ENCODE data around the gene EDAR.

The EDAR gene

GRCh38 chr2:108958002-108958401, 31.0 kb downstream of the EDAR start:
- Histone ChIP-seq H3K9ac (ENCODE audit: low read length) (no peak overlapping the region), H3K4me1 (ENCODE audit: control insufficient read depth, insufficient read depth, low read length) (no peaks in the 10 kb centered on the region), H3K4me3 (ENCODE audit: low read length) (no peak overlapping the region), H3K36me3 (ENCODE audit: control insufficient read depth, insufficient read depth, low read length) (no peaks in the 10 kb centered on the region), H3K27ac (ENCODE audit: low read depth, low read length) (no peak overlapping the region), H3K27me3 (ENCODE audit: control insufficient read depth, insufficient read depth, low read length) (no peaks in the 10 kb centered on the region)

- no peaks in the 10 kb centered on the region for H3K36me3 ChIP-seq (ENCODE audit: control insufficient read depth, insufficient read depth, low read length)
- H3K27me3 ChIP-seq (ENCODE audit: control insufficient read depth, insufficient read depth, low read length), result no peaks in the 10 kb centered on the region
- no peak overlapping the region for H3K27ac ChIP-seq (ENCODE audit: low read depth, low read length)
- no peak overlapping the region for H3K9ac ChIP-seq (ENCODE audit: low read length)
- H3K4me1 ChIP-seq (ENCODE audit: control insufficient read depth, insufficient read depth, low read length), result no peaks in the 10 kb centered on the region
- no peak overlapping the region for H3K4me3 ChIP-seq (ENCODE audit: low read length)
Measured at GRCh38 chr2:108956375-108956774, 32.6 kb downstream of the EDAR start.

GRCh38 chr2:108950369-108951135, 38.5 kb downstream of the EDAR start:
- H3K4me1 ChIP-seq (ENCODE audit: control insufficient read depth, insufficient read depth, low read length), result no peaks in the 10 kb centered on the region
- no peak overlapping the region for H3K4me3 ChIP-seq (ENCODE audit: low read length)
- H3K9ac ChIP-seq (ENCODE audit: low read length), result no peak overlapping the region
- no peak overlapping the region for H3K27ac ChIP-seq (ENCODE audit: low read depth, low read length)
- H3K36me3 ChIP-seq (ENCODE audit: control insufficient read depth, insufficient read depth, low read length), result no peaks in the 10 kb centered on the region
- H3K27me3 ChIP-seq (ENCODE audit: control insufficient read depth, insufficient read depth, low read length), result no peaks in the 10 kb centered on the region

- H3K9ac ChIP-seq (ENCODE audit: low read length), result no peak overlapping the region
Measured at GRCh38 chr2:108949316-108950239, 39.4 kb downstream of the EDAR start.

GRCh38 chr2:108947271-108947907, 41.6 kb downstream of the EDAR start:
- H3K27ac ChIP-seq (ENCODE audit: low read depth, low read length), result no peak overlapping the region
- H3K9ac ChIP-seq (ENCODE audit: low read length), result no peak overlapping the region
- H3K4me3 ChIP-seq (ENCODE audit: low read length), result no peak overlapping the region
- no peaks in the 10 kb centered on the region for H3K27me3 ChIP-seq (ENCODE audit: control insufficient read depth, insufficient read depth, low read length)
- no peaks in the 10 kb centered on the region for H3K36me3 ChIP-seq (ENCODE audit: control insufficient read depth, insufficient read depth, low read length)
- no peaks in the 10 kb centered on the region for H3K4me1 ChIP-seq (ENCODE audit: control insufficient read depth, insufficient read depth, low read length)

More at GRCh38 chr2:108949316-108950239, 39.4 kb downstream of the EDAR start:
- Histone ChIP-seq H3K27ac (ENCODE audit: low read depth, low read length) (no peak overlapping the region), H3K27me3 (ENCODE audit: control insufficient read depth, insufficient read depth, low read length) (no peaks in the 10 kb centered on the region), H3K36me3 (ENCODE audit: control insufficient read depth, insufficient read depth, low read length) (no peaks in the 10 kb centered on the region), H3K4me3 (ENCODE audit: low read length) (no peak overlapping the region), H3K4me1 (ENCODE audit: control insufficient read depth, insufficient read depth, low read length) (no peaks in the 10 kb centered on the region)

GRCh38 chr2:108946442-108946841, 42.6 kb downstream of the EDAR start:
- no peak overlapping the region for H3K9ac ChIP-seq (ENCODE audit: low read length)
- no peaks in the 10 kb centered on the region for H3K4me1 ChIP-seq (ENCODE audit: control insufficient read depth, insufficient read depth, low read length)
- no peak overlapping the region for H3K27ac ChIP-seq (ENCODE audit: low read depth, low read length)
- H3K36me3 ChIP-seq (ENCODE audit: control insufficient read depth, insufficient read depth, low read length), result no peaks in the 10 kb centered on the region
- no peaks in the 10 kb centered on the region for H3K27me3 ChIP-seq (ENCODE audit: control insufficient read depth, insufficient read depth, low read length)
- H3K4me3 ChIP-seq (ENCODE audit: low read length), result no peak overlapping the region

GRCh38 chr2:108945969-108946368, 43.1 kb downstream of the EDAR start:
- no peaks in the 10 kb centered on the region for H3K4me1 ChIP-seq (ENCODE audit: control insufficient read depth, insufficient read depth, low read length)

GRCh38 chr2:108944601-108945331, 44.3 kb downstream of the EDAR start:
- Histone ChIP-seq H3K9ac (ENCODE audit: low read length) (no peak overlapping the region), H3K4me1 (ENCODE audit: control insufficient read depth, insufficient read depth, low read length) (no peaks in the 10 kb centered on the region), H3K27me3 (ENCODE audit: control insufficient read depth, insufficient read depth, low read length) (no peaks in the 10 kb centered on the region), H3K4me3 (ENCODE audit: low read length) (no peak overlapping the region), H3K36me3 (ENCODE audit: control insufficient read depth, insufficient read depth, low read length) (no peaks in the 10 kb centered on the region), H3K27ac (ENCODE audit: low read depth, low read length) (no peak overlapping the region)

More at GRCh38 chr2:108945969-108946368, 43.1 kb downstream of the EDAR start:
- Histone ChIP-seq H3K4me3 (ENCODE audit: low read length) (no peak overlapping the region), H3K27me3 (ENCODE audit: control insufficient read depth, insufficient read depth, low read length) (no peaks in the 10 kb centered on the region), H3K36me3 (ENCODE audit: control insufficient read depth, insufficient read depth, low read length) (no peaks in the 10 kb centered on the region), H3K27ac (ENCODE audit: low read depth, low read length) (no peak overlapping the region), H3K9ac (ENCODE audit: low read length) (no peak overlapping the region)

- no peak overlapping the region for H3K9ac ChIP-seq (ENCODE audit: low read length)
- no peaks in the 10 kb centered on the region for H3K27me3 ChIP-seq (ENCODE audit: control insufficient read depth, insufficient read depth, low read length)
- H3K4me3 ChIP-seq (ENCODE audit: low read length), result no peak overlapping the region
- no peaks in the 10 kb centered on the region for H3K36me3 ChIP-seq (ENCODE audit: control insufficient read depth, insufficient read depth, low read length)
- H3K27ac ChIP-seq (ENCODE audit: low read depth, low read length), result no peak overlapping the region
- H3K4me1 ChIP-seq (ENCODE audit: control insufficient read depth, insufficient read depth, low read length), result no peaks in the 10 kb centered on the region
Measured at GRCh38 chr2:108943751-108944150, 45.3 kb downstream of the EDAR start.

- H3K4me1 ChIP-seq (ENCODE audit: control insufficient read depth, insufficient read depth, low read length), result no peaks in the 10 kb centered on the region
- H3K27me3 ChIP-seq (ENCODE audit: control insufficient read depth, insufficient read depth, low read length), result no peaks in the 10 kb centered on the region
- no peak overlapping the region for H3K9ac ChIP-seq (ENCODE audit: low read length)
- no peaks in the 10 kb centered on the region for H3K36me3 ChIP-seq (ENCODE audit: control insufficient read depth, insufficient read depth, low read length)
- H3K4me3 ChIP-seq (ENCODE audit: low read length), result no peak overlapping the region
- H3K27ac ChIP-seq (ENCODE audit: low read depth, low read length), result no peak overlapping the region
Measured at GRCh38 chr2:108942888-108943287, 46.1 kb downstream of the EDAR start.

GRCh38 chr2:108942231-108942825, 46.7 kb downstream of the EDAR start:
- H3K4me1 ChIP-seq (ENCODE audit: control insufficient read depth, insufficient read depth, low read length), result no peaks in the 10 kb centered on the region
- H3K27ac ChIP-seq (ENCODE audit: low read depth, low read length), result no peak overlapping the region
- no peak overlapping the region for H3K4me3 ChIP-seq (ENCODE audit: low read length)
- no peaks in the 10 kb centered on the region for H3K36me3 ChIP-seq (ENCODE audit: control insufficient read depth, insufficient read depth, low read length)
- no peaks in the 10 kb centered on the region for H3K27me3 ChIP-seq (ENCODE audit: control insufficient read depth, insufficient read depth, low read length)
- H3K9ac ChIP-seq (ENCODE audit: low read length), result no peak overlapping the region

All from rectal smooth muscle tissue (tissue), 1 donor.